H7 (cell line): ENCODE data around the gene TCTA. TPM values are rescaled to one million over a fixed set of nuclear protein-coding genes. Genes with fewer than 3 reads are reported as not detected.
"Not testable (repeated sequence)": the region's sequence is repeated elsewhere in the genome, so short reads cannot be mapped to it uniquely, and the experiment has no call there.

Source experiments
- DNase-seq: peaks from one replicate; pipeline ENCODE4 v3.0.0; 2012
- H3K27me3 ChIP-seq: 2 replicates; pipeline ENCODE4 v1.6.0; 2011; ENCODE audit warnings: mild to moderate bottlenecking, low read length; ENCODE audit not compliant: control insufficient read depth, insufficient read depth
- H3K36me3 ChIP-seq: replicated peaks from 2 replicates; pipeline ENCODE4 v1.5.1; 2011; ENCODE audit warnings: low read length; ENCODE audit not compliant: control insufficient read depth, insufficient read depth
- H3K4me3 ChIP-seq: 2 replicates; pipeline ENCODE4 v1.5.1; 2011; ENCODE audit warnings: low read depth, mild to moderate bottlenecking, control low read depth, low read length, moderate library complexity; ENCODE audit not compliant: insufficient read depth
- total RNA-seq: library from RNA; depleted of rRNA; stranded (reverse); fragments of >200 nt; shearing (Covaris generic); gene quantifications from 2 replicates; pipeline ENCODE4 v1.2.3, GENCODE V29; 2014; rRNA removed

TCTA gene
- total RNA-seq: 5.8 and 10.9 TPM in 2 replicates

- H3K4me3 ChIP-seq: peak within 1 kb of the TSS; percentile 85
- peaks cover 4% of the 10 kb centered on the region; the same call in 1 of the 2 replicates for H3K36me3 ChIP-seq
Observed at GRCh38 chr3:49411968-49412631, at the start of gene TCTA, which contains the start of gene RHOA. Gene TCTA, plus strand, starts transcription at chr3:49412423. Its CDS starts 4 bp downstream, at chr3:49412427. Gene RHOA, minus strand, starts transcription at chr3:49411976. Its CDS starts 36,387 bp downstream, at chr3:49375589.

DNA sequence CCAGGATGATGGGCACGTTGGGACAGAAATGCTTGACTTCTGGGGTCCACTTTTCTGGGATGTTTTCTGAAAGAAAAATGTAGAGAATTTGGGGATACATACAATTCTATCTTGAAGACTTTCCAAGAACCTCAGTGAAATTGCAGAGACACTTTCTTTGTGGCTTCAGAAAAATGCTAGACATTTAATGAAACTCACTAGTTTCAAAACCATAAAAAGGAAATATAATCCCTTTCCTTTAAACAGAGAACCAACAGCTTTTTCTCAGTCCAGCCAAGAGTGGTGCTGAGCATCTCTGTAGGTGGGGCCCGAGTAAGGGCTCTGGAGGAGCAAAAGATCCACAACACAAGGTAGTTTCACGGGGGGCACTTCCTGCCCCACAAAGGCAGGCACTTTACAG lies 49.7 kb upstream of the TCTA start:
- no peak for DNase-seq
- no peaks in the 10 kb centered on the region for H3K27me3 ChIP-seq
- H3K36me3 ChIP-seq: peaks cover 19% of the 10 kb centered on the region
- H3K4me3 ChIP-seq: no peak overlapping the region

More at GRCh38 chr3:49411968-49412631, at the start of gene TCTA, which contains the start of gene RHOA:
- H3K27me3 ChIP-seq: no peaks in the 10 kb centered on the region
- peak; percentile 98 for DNase-seq

DNA sequence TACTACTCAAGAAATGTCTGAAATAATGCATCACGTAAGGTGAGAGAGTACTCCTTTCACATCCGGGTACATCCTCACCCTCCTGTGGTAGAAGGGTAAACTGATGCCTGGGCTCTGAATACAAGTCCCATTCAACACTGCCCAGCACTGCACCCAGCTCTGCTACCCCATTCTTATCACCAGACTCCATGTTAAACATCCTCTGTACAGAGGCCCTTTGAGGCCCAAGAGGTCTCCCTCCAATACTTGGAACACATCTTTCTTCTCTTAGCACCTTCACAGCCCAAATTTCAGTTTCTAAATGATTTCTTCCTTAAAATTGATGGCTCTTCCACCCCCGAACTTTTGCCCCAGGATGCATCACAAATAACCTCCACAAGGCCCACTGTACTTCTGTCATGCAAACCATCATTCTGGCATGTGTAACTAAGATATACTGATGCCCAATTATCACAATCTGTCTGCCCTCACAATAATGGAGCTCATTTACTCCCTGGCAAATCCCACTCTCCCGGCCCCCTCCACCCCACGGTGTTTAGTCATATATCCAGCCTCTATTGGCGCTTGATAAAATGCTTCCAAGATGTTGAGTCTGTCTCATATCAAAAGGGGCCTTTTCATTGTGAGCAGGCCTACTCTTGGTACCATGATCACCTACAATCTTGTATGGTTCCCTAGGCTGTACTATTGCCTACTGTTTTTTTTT lies 41.5 kb upstream of the TCTA start:
- no peak overlapping the region for H3K4me3 ChIP-seq
- H3K27me3 ChIP-seq: no peaks in the 10 kb centered on the region
- no peak for DNase-seq
- peaks cover 29% of the 10 kb centered on the region for H3K36me3 ChIP-seq

DNA sequence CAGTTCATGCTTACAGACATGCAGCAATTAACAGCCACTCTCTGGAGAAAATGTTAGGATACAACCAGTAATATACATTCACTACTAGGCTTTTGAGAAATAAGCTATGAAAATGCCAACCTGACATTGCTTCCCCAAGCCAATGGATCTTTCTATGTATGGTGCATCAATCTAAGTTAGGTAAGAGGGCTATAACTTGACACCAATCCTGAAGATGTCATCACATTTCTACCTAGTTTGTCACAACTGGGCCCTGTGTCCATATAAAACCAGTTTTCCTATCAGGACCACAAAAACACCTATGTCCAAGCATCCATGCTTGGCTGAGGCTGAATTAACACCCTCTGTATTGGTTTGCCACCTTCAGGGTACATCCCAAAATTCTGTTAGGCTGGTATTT lies 40.3 kb upstream of the TCTA start:
- H3K27me3 ChIP-seq: no peaks in the 10 kb centered on the region
- no peak for DNase-seq
- peaks cover 27% of the 10 kb centered on the region for H3K36me3 ChIP-seq
- H3K4me3 ChIP-seq: no peak overlapping the region

DNA sequence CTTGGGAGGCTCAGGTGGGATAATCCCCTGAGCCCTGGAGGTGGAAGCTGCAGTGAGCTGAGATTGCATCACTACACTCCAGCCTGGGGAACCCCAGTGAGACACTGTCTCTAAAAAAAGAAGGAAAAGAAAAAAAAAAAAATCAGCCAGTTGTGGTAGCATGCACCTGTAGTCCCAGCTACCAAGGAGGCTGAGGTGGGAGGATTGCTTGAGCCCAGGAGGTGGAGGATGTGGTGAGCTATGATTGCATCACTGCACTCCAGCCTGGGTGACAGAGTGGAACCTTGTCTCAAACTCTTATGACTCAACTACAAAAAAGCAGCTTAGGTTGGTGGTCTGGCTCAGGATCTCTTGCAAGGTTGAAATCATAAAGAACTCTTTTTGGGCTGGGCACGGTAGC lies 34.7 kb upstream of the TCTA start:
- no peak overlapping the region for H3K4me3 ChIP-seq
- no peak for DNase-seq

GRCh38 chr3:49378249-49378895 lies 33.9 kb upstream of the TCTA start:
- H3K4me3 ChIP-seq: no peak overlapping the region
- DNase-seq: no peak
- H3K27me3 ChIP-seq: no peaks in the 10 kb centered on the region
- H3K36me3 ChIP-seq: peaks cover 10% of the 10 kb centered on the region

More for the DNA sequence above, 34.7 kb upstream of the TCTA start:
- H3K27me3 ChIP-seq: no peaks in the 10 kb centered on the region
- H3K36me3 ChIP-seq: peaks cover 15% of the 10 kb centered on the region

DNA sequence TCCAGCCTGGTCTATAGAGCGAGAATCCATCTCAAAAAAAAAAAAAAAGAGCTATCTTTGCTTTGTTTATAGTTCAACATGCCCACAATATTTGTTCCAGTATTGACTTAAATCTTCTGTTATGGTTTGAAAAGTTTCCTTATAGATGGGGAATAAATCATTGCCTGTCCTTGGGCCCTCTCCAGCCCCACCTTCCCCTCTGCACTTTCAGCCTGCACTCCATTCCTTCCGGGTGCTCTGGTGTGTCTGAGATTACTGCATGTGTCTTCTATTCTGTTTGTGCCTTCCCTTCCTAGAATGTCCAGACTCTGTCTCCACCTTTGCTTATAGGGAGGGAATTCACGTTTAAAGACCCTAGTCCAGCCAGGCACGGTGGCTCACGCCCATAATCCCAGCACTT lies 28.8 kb upstream of the TCTA start:
- no peaks in the 10 kb centered on the region for H3K27me3 ChIP-seq
- no peak for DNase-seq
- H3K4me3 ChIP-seq: no peak overlapping the region
- no peaks in the 10 kb centered on the region; the same call in 1 of the 2 replicates for H3K36me3 ChIP-seq

DNA sequence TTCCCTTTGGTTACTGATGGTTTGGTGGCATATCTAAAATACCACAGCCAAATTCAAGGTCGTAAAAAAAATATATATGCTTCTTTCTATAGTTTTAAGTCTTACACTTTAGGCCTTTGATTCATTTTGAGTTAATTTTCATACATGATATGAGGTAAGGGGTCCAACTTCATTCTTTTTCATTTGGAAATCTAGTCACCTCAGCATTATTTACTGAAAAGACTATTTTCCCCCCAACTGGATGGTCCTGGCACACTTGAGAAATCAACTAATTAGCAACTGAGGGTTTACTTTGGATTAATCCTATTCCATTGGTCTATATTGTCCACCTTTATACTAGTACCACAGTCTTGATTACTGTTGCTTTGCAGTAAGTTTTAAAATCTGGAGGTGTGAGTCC lies 26.6 kb upstream of the TCTA start:
- H3K27me3 ChIP-seq: no peaks in the 10 kb centered on the region
- H3K4me3 ChIP-seq: no peak overlapping the region
- no peaks in the 10 kb centered on the region; the same call in 1 of the 2 replicates for H3K36me3 ChIP-seq
- DNase-seq: no peak

- DNase-seq: no peak
- no peak overlapping the region for H3K4me3 ChIP-seq
Observed at GRCh38 chr3:49386056-49386756, 26.0 kb upstream of the TCTA start.

GRCh38 chr3:49387721-49388120 lies 24.5 kb upstream of the TCTA start:
- DNase-seq: no peak
- Histone ChIP-seq H3K36me3 (no peaks in the 10 kb centered on the region; the same call in 1 of the 2 replicates), H3K27me3 (no peaks in the 10 kb centered on the region), H3K4me3 (no peak overlapping the region)

More at GRCh38 chr3:49386056-49386756, 26.0 kb upstream of the TCTA start:
- no peaks in the 10 kb centered on the region; the same call in 1 of the 2 replicates for H3K36me3 ChIP-seq
- H3K27me3 ChIP-seq: no peaks in the 10 kb centered on the region

DNA sequence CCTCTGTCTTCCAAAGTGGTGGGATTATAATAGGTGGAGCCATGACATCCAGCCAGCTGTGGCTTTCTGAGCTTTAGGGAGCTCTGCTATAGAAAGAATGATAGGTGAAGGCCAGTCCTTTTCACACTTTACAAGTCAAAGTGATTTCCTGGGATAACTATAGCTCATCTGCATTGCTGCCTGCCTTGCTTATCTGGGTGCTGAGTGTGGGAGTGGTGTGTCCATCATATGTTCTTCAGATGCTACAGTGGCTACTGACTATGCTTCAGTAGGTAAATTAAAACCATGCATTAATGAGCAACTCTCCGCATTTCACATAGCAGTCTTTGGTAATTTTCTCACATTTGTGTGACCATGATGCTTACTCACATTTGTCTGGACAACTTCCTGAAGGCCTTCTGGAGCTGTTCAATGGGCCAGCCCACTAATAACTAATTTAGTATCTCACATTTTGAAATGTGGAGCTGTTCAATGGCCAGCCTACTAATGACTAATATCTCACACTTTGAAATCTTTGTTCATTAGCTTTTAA lies 23.9 kb upstream of the TCTA start:
- no peak overlapping the region for H3K4me3 ChIP-seq
- no peaks in the 10 kb centered on the region; the same call in 1 of the 2 replicates for H3K36me3 ChIP-seq
- H3K27me3 ChIP-seq: no peaks in the 10 kb centered on the region
- DNase-seq: no peak

GRCh38 chr3:49389297-49389696 lies 22.9 kb upstream of the TCTA start:
- Histone ChIP-seq H3K4me3 (no peak overlapping the region), H3K27me3 (no peaks in the 10 kb centered on the region), H3K36me3 (no peaks in the 10 kb centered on the region; the same call in 1 of the 2 replicates)
- DNase-seq: no peak

GRCh38 chr3:49391310-49391709 lies 20.9 kb upstream of the TCTA start:
- H3K4me3 ChIP-seq, H3K36me3 ChIP-seq, H3K27me3 ChIP-seq, DNase-seq: not testable (repeated sequence)

DNA sequence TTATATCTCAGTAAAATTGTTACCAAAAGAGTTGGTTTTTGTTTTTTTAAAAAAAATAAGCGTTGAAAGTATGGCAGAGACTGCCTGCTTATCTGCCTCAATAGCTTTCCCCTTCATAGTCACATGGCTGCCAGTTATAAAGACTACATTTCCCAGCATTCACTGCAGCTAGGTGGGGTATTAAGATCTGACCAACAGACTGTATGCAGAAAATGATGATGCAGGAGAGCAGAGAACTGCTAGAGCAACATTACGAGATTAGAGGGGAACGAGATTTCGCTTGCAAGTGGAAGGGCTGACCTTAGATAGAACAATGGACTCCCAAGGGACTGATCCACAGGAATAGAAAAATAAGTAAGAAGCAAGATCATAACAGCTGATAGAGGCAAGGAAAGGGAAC lies 14.8 kb upstream of the TCTA start:
- DNase-seq: peak; percentile 66
- Histone ChIP-seq H3K36me3 (peaks cover 3% of the 10 kb centered on the region), H3K27me3 (no peaks in the 10 kb centered on the region), H3K4me3 (no peak overlapping the region)
